Bronchial epithelial cell (primary cell): Measurements from ENCODE around the gene ARHGAP10. TPM values are rescaled to one million over a fixed set of nuclear protein-coding genes. Genes with fewer than 3 reads are reported as not detected.
A peak's percentile ranks its signal among the peaks of the same experiment; 100 is the strongest.

Experiments
- DNase-seq: peaks from one replicate; pipeline ENCODE4 v3.0.0-alpha.2; 2010; ENCODE audit warnings: low read depth
- FAIRE-seq: peaks from 2 replicates; lab custom pipeline; 2011; peaks lifted over from hg19 to GRCh38; lab: Jason Lieb, UNC
- H3K27me3 ChIP-seq: 2 replicates; pipeline ENCODE4 v1.5.1; 2011; ENCODE audit warnings: low read length; ENCODE audit not compliant: control insufficient read depth, insufficient read depth
- H3K36me3 ChIP-seq: 2 replicates; pipeline ENCODE4 v1.5.1; 2011; ENCODE audit warnings: low read length; ENCODE audit not compliant: control insufficient read depth, insufficient read depth
- H3K4me3 ChIP-seq: 2 replicates; pipeline ENCODE4 v1.5.1; 2011; ENCODE audit warnings: mild to moderate bottlenecking, low read depth, low read length, control low read depth
- total RNA-seq: library from RNA; depleted of rRNA; stranded (reverse); fragments of >200 nt; gene quantifications from 2 replicates; pipeline ENCODE4 v1.2.1, GENCODE V29; 2014
- TF ChIP-seq, protein P1 (sequence below): IDR thresholded peaks from 2 replicates; pipeline ENCODE4 v1.5.1; 2011; ENCODE audit warnings: mild to moderate bottlenecking, moderate library complexity, low read length, control low read depth, inconsistent platforms; ENCODE audit not compliant: insufficient read depth, severe bottlenecking

Gene ARHGAP10
- total RNA-seq, 1 donor from 2014 or later = 8.4 TPM

DNA sequence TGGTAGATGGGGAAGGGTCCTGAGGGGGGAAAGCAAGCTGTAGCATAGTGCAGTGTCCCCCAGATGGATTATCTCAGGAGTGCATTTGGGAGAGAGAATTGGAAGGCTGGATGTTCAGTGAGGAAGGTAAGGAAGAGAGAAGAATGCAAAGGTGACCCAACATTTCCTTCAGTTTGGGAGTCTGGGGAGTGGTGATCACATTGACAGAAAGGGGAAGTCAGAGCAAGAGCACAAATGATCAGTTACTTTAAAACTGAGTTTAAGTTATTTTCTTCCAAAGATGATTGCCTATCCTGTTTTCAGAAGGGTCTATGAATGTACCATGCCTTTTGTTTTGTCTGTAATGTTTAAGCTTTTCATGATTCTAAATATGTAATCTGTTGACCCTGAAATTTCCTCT, 47.6 kb downstream of the ARHGAP10 start:
- TF ChIP-seq, protein P1, sequence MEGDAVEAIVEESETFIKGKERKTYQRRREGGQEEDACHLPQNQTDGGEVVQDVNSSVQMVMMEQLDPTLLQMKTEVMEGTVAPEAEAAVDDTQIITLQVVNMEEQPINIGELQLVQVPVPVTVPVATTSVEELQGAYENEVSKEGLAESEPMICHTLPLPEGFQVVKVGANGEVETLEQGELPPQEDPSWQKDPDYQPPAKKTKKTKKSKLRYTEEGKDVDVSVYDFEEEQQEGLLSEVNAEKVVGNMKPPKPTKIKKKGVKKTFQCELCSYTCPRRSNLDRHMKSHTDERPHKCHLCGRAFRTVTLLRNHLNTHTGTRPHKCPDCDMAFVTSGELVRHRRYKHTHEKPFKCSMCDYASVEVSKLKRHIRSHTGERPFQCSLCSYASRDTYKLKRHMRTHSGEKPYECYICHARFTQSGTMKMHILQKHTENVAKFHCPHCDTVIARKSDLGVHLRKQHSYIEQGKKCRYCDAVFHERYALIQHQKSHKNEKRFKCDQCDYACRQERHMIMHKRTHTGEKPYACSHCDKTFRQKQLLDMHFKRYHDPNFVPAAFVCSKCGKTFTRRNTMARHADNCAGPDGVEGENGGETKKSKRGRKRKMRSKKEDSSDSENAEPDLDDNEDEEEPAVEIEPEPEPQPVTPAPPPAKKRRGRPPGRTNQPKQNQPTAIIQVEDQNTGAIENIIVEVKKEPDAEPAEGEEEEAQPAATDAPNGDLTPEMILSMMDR = no peak
- no peak overlapping the region for H3K4me3 ChIP-seq
- no peaks in the 10 kb centered on the region for H3K27me3 ChIP-seq
- H3K36me3 ChIP-seq = no peaks in the 10 kb centered on the region
- no peak for DNase-seq
- FAIRE-seq = no peak

DNA sequence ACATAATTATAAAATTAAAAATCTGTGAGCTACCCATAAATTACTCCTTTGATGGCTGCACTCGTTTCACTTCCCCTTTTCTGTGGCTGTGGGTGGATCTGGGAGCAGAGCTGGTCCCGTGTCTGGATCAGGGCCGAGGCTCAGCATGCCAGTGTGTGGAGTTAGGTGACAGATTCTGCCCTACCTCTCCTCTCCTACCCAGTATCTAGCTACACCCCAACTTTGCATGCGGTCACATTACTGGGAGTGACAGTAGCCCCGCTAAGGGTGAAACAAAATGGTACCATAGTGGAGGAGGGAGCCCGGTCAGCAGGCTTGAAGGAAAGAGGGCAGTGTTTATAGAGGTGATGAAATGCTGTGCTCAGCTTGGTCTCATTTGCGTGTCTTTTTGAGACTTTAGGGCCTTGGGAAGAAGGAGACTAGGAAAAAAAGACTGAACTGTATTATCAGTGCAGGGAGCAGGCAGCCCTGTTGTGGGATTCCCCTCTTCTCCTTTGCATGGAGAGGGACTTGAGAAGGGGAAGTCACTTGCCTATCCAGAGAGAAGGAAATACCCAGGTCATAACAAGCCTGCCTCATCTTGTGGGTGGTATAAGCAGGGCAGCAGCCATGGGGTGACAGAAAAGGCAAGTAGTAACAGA, 48.4 kb downstream of the ARHGAP10 start:
- TF ChIP-seq, protein P1 = no peak
- FAIRE-seq = peak; percentile 60
- H3K4me3 ChIP-seq = no peak overlapping the region
- H3K27me3 ChIP-seq = no peaks in the 10 kb centered on the region
- no peak for DNase-seq
- no peaks in the 10 kb centered on the region for H3K36me3 ChIP-seq

DNA sequence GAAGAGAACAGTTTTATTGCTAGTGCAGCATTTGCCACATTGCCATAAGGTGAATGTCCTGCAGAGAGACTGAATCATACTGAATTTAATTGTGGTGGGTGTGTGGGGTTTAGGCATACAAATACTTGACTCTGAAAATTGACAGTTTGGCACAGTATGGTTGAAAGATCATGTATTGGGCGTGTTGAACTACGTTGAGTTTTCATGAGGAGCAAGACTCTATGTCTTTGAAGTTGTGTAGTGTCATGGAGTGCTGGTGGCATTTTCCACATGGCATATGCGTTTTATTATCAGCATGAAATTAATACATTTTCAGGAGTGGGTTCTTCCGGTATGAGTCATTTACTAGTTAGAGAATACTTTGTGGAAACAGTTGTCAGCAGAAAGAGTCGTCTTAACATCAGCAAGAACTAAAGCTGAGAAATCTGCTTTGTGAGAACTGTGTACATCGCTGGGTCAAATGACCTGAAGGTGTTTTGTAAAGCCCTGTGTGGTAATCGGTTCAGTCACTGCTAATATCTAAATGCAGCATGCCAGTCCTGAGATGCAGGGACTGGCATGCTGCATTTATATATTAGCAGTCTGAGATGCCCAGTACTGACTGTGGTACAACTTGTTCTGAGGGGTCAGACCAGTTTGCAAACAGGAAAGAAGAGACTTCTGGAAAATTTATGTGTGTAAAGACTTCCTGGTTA, 50.3 kb downstream of the ARHGAP10 start:
- peak; percentile 42 for DNase-seq
- H3K4me3 ChIP-seq = no peak overlapping the region
- FAIRE-seq = no peak

DNA sequence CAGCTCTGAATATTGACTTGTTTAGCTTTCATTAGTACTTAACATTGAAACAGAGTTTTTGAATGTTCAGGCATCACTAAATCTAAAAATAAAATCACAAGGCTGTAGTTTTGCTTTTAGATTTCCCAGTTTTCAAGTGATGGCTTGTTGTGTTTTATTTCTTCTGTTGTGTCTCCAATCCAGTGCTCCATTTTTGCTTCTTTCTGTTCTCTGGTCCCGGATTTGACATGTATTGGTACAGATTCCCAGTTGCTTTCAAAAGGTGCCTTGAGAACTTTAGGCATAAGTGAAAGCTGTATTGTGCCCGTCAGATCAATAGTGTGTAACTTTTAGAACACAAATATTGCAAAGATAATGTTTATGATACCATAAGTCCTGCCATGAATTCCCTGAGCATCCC, 53.2 kb downstream of the ARHGAP10 start:
- H3K36me3 ChIP-seq = no peaks in the 10 kb centered on the region
- FAIRE-seq = no peak
- no peak overlapping the region for H3K4me3 ChIP-seq
- TF ChIP-seq, protein P1 = no peak
- DNase-seq = no peak
- no peaks in the 10 kb centered on the region for H3K27me3 ChIP-seq

More for the DNA sequence above, 50.3 kb downstream of the ARHGAP10 start:
- no peaks in the 10 kb centered on the region for H3K36me3 ChIP-seq
- TF ChIP-seq, protein P1 = no peak
- no peaks in the 10 kb centered on the region for H3K27me3 ChIP-seq

DNA sequence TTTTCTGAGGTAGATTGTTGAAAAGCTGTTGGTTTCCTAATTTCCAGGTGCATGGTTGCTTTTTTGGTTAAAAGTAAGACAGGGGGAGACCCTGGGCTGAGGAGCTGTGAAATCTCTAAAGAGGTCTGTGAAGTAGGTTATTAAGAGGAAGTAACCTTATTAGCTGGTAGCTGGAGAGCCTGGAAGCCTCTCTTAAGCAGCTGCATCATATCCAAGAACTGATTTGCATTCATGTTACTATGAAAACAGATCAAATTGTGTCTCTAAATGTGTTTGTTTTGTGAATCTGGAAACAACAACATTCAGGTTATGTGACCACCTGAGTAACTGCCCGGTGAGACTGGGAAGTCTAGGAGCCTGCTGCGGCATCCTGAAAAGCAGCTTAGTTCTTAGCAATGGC, 54.1 kb downstream of the ARHGAP10 start:
- FAIRE-seq (no peak), DNase-seq (no peak)
- Histone ChIP-seq H3K27me3 (no peaks in the 10 kb centered on the region), H3K4me3 (no peak overlapping the region), H3K36me3 (no peaks in the 10 kb centered on the region)
- TF ChIP-seq, protein P1 = no peak
